Activated CD4-positive, CD25-positive, alpha-beta regulatory T cell (primary cell): ENCODE measurements around the gene RNF133.
"Not testable (repeated sequence)": the region's sequence is repeated elsewhere in the genome, so short reads cannot be mapped to it uniquely, and the experiment has no call there.

Experiments used
- DNase-seq, 4 experiments: peaks; one replicate each; lab custom pipeline; 2025; lab: John Stamatoyannopoulos, UW

RNF133 gene

GRCh38 chr7:122689346-122690109 lies 9.4 kb downstream of the RNF133 start:
- DNase-seq, result no peak

- no peak for DNase-seq
Observed at GRCh38 chr7:122688400-122688998, 10.4 kb downstream of the RNF133 start.

GRCh38 chr7:122686360-122686878 lies 12.5 kb downstream of the RNF133 start:
- no peak for DNase-seq

GRCh38 chr7:122684504-122684903 lies 14.4 kb downstream of the RNF133 start:
- no peak for DNase-seq

GRCh38 chr7:122682815-122683550 lies 15.9 kb downstream of the RNF133 start:
- DNase-seq, result no peak

GRCh38 chr7:122681186-122681585 lies 17.7 kb downstream of the RNF133 start:
- DNase-seq, result not testable (repeated sequence)

GRCh38 chr7:122679813-122680212 lies 19.1 kb downstream of the RNF133 start:
- no peak for DNase-seq

GRCh38 chr7:122679269-122679709 lies 19.6 kb downstream of the RNF133 start:
- not testable (repeated sequence) for DNase-seq

- no peak for DNase-seq
Observed at GRCh38 chr7:122677149-122677548, 21.8 kb downstream of the RNF133 start.

GRCh38 chr7:122676466-122676865 lies 22.5 kb downstream of the RNF133 start:
- no peak for DNase-seq

GRCh38 chr7:122675621-122676020 lies 23.3 kb downstream of the RNF133 start:
- DNase-seq, result no peak

GRCh38 chr7:122675011-122675410 lies 23.9 kb downstream of the RNF133 start:
- DNase-seq, result no peak

- DNase-seq, result no peak
Observed at GRCh38 chr7:122674502-122674901, 24.4 kb downstream of the RNF133 start.

- no peak for DNase-seq
Observed at GRCh38 chr7:122673951-122674350, 25.0 kb downstream of the RNF133 start.

GRCh38 chr7:122672536-122672935 lies 26.4 kb downstream of the RNF133 start:
- no peak for DNase-seq

GRCh38 chr7:122663733-122664132 lies 35.2 kb downstream of the RNF133 start:
- DNase-seq, result no peak

GRCh38 chr7:122658856-122659255 lies 40.1 kb downstream of the RNF133 start:
- no peak for DNase-seq

GRCh38 chr7:122653685-122654084 lies 45.2 kb downstream of the RNF133 start:
- no peak for DNase-seq

GRCh38 chr7:122652876-122653275 lies 46.0 kb downstream of the RNF133 start:
- no peak for DNase-seq

GRCh38 chr7:122651451-122651850 lies 47.5 kb downstream of the RNF133 start:
- DNase-seq, result no peak
